Stimulated activated CD8-positive, alpha-beta memory T cell treated with anti-CD3 and anti-CD28 coated beads, Interleukin-12 subunit alpha, Interleukin-12 subunit beta, amount 100 ng/mL, for 4 hours (primary cell): ENCODE data around the gene KANK4.

ENCODE experiments used
- DNase-seq: peaks from one replicate; pipeline ENCODE4 v3.0.0-alpha.2; 2020; ENCODE audit warnings: low read depth

KANK4 gene

DNA sequence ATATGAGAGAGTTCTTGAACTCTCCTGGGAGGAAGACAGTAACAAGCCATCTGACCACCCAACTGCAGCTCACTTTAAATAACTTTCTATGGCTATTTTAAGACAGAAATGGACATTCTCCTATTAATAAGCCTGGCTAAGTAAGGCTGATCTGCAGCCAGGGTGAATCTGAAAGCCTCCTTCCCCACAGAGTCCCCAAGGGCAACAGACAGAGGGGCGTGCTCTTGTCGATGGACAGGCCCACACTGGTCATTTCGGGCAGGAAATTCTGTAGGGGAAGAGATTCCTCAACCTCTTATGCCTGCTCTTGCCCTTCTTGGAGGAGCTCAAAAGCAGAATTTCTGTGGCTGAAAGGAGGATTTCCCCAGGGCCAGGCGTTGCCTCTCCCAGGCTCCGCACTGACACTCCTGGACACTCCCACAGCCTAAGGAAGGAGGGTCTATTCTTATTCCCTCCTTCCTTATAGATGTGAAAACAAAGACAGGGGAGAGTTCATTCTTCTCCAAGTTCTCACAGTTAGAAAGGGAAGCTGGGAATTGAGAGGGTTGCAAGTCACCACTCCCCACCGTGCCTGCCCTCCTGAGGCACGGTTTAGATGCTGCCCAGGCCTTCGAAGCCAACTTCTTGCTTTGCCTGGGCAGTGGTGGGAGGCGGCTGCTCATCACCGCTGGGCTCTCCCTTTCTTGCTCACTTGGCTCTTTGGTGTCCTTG is 17.9 kb upstream of the KANK4 start:
- no peak for DNase-seq

DNA sequence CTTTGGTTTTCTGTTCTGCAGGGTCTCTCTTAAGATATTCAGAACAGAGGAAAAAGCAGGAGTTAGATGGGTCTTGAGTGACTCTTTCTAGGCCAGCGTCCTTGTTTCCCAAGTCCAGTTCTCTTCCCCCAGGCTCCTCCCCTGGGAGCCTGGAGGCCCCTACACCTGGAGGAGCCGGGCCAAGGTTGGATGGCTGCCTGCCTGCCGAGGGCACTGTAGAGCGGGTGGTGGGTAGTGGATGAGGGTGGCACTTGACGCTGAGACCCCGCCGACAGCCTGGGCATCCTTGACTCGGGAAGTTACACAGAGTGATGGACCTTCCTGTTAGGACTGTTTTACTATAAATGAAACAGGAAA is 17.4 kb upstream of the KANK4 start:
- no peak for DNase-seq

DNA sequence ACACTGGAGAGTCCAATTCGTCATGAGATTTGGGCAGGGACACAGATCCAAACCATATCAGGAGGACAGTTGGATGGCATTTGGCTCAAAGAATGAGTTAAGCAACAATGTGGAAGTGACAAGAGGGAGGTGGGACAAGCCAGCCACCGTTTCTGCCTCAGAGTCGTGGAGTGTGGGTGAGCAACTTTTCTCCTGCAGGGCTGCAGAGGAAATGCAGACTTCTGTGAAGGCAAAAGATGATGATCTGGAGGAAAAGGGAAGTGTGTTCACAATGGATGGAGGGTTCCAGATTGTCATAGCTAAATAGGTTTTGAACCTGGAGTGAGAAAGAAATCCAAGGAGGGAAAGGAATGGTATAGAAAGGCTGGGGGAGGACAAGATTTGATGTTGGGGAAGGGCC is 16.4 kb upstream of the KANK4 start:
- no peak for DNase-seq

DNA sequence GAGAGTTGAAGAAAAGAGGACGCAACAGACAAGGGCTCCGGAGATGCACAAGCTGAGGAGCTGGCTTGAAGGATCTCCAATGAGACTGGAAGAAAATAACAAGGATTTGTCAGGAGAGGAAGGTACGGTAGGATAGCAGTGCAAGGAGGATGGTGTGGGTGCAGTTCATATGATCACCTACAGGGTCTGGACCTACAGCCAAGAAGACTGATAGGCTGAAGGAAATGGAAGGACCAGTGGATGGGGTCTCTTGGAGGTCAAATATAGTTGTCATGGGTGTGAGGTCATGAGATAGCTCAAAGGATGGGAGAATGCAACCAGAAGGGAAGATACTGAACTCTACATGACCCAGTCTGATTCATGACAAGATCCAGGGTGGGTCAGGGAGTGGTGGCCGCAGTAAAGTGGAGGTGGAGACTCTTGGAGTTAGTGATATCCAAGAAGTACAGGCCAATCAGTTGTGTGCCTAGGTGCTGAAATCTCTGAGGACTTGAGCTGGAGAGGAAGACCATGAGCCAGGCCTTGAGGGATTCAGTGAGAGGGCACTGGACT is 15.3 kb upstream of the KANK4 start:
- DNase-seq = no peak

DNA sequence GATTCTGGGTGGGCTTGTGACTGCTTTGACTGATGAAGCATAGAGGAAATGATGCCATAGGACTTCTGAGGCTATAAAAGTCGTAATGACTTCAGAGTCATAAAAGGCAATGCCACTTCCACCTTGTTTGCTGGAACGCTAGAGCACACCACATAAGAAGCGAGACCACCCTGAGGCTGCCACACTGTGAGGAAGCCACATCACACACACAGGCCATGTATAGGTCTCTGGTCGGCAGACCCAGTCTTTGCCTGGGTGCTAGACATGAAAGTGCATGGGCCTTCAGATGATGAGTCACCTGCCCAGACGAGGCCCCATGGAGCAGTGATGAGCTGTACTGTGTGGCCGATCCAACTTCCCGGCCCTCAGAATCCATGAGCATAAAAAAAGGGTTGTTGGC is 14.2 kb upstream of the KANK4 start:
- no peak for DNase-seq

DNA sequence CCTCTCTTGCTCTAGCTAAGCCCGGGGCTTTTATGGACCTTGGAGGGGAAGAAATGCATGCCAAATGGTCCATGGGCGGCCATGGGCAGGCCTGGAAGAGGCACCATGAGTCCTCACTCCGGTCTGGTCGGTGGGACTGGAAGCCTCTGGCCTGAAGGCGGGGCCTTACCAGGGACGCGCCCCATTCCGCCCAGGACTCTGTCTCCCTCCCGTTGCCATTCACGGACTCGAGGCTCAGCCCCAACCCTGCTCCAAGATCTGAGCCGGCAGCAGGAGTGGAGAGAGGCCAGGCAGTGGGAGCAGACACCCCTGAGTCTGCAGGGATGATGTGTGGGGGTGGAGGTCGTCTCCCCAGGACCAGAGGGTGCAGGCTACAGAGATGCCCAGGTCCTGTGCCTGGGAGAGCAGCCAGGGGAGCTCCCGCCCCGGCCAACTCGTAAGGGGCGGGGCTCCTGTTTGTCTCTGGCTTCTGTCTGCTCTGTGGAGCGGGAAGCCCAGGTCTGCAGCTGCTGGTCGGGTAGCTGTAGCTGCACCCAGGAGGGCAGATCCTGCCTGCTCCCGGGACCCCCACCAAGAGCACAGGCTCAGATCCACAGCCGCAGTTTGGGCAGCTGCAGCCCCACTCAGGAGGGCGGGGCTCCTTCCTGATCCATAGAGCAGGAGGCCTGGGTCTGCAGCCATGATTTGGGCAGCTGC is 8.3 kb upstream of the KANK4 start:
- no peak for DNase-seq

DNA sequence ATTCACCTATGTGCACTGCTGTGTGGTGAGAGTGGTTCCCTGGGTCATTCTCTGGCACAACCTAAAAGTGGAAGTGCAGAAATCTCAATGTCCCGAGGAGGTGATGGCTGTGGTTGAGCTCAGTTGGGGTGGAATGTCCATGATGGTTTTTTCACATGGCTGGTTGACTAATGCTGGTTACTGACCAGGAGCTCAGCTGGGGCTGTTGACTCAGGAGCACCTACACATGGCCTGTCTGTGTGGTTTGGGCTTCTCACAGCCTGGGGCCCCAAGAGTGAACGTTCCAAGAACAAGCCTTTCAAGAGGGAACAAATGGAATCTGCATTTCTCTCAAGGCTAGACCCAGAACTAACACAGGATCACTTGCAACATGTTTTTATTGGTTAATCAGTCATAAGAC is 6.4 kb upstream of the KANK4 start:
- DNase-seq = no peak

DNA sequence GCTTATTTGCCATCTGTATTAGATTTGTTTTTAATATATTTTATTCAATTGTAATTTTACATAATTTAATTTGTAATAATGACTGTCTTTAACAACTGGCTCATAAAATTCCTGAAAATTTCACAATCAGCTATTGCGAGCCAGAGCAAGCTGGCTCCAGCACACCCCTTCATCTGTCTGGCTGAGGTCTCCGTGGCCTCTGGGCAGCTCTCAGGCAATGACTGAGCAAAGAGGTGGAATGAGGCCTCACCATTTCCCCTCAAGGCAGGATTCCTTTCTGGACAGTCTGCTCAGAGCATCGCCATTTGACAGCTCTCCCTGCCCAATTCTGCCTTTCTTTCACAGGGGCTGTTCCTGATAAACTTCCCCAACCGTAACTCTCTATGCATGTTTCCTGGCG is 5.8 kb upstream of the KANK4 start:
- no peak for DNase-seq

DNA sequence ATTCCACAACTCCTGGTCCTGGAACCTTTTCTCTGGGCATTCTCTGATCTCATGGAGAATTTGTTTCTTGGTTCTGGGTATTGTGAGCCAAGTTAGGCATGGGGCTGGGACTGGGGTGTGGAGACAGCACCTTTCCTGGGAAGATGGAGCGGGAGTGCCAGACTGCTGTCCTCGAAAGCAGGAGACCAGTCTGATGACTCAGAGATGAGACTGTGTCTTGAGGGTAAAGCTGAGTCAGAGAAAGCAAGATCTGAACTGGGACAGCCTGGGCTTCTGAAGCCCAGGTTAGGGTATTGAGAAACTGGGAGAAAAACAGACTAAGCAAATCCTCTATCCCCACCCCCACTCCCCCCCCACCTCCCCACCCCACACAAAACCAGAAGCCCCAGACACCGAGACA is 2.2 kb upstream of the KANK4 start:
- DNase-seq = no peak

DNA sequence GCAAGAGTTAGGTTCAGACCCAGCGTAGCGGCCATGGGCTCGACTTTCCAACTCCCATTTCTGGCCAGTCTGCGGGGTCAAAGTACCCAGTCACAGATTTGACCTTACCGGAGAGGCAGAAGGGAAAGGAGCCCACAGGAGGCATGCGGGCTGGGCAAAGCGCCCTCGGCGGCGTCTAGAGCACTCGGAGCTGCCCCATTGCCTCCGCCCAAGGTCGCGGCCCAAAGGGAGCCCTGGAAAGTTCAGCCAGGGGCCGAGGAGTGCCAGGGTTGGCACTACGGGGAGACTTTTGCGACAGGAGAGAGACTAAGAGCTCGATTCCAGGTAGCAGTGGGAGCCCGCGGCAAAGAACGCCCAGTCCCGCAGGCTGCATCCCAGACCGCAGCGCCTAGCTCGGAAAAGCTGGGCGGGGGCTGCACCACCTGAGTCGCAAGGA is 896 bp downstream of the KANK4 start:
- no peak for DNase-seq

DNA sequence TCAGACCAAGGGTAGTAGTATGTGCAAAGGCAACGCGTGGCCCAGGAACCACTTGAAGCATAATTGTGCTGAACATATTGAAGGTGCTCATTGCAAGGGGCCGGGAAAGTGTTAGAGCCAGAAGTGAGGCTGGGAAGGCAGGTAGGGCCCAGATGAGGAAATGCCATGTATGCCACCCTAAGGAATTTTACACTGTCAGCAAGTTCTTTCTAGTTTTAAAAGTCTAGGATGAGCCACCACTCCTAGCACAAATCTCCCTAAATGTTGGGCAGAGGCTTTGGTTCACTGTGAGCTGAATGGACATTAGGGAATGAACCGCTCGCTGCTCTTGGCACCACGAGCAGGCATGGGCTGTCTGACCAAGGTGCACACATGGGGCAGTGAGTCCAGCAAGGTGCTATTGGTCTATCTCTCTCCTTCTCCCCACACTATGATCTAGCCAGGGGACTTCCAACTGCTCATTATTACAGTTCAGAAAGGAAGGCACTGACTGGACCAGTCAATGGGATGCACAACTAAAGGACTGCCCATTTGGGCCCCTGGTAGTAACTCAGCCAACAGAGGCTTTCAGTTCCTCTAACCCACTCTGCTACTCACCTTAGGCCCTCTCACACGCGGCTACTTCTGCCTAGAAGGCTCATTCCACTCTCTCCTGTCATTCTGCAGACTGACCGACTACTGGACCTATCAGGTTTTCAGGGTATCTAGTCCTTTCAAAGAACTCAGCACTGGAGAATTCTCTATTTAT is 2.0 kb downstream of the KANK4 start:
- no peak for DNase-seq

DNA sequence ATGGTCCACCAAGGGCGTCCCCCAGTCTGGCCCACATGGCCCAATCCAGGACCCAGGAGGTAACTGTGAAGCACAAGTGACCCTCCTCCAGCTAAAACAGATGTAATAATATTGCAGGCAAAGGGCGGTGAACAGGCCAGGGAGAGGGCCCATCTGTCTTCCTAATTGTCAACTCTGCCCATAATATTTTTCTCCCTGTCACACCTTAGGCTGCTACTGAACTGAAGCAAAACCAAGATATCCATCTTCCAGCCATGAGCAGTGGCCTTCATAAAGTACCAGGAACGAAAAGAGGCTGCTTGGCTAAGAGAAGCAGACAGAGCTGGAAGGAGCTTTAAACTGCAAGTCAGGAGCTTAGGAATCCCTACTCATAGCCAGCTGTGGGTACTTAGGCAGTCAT is 3.1 kb downstream of the KANK4 start:
- DNase-seq = no peak

DNA sequence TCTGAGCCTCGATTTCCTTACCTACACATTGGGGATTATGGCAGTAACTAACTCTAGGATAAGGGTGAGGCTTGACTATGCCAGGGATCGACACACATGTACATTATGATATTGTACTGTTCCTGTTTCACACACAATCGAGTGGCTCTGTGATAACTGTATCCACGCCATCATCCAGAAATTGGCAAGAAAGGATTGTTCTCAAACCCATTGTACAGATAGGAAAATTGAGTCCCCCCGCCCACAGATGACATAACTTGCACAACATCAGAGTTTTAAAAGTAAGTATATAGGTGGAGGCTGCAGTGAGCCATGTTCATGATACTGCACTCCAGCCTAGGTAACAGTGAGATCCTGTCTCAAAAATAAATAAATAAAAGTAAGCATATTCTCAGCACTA is 3.8 kb downstream of the KANK4 start:
- DNase-seq = no peak

DNA sequence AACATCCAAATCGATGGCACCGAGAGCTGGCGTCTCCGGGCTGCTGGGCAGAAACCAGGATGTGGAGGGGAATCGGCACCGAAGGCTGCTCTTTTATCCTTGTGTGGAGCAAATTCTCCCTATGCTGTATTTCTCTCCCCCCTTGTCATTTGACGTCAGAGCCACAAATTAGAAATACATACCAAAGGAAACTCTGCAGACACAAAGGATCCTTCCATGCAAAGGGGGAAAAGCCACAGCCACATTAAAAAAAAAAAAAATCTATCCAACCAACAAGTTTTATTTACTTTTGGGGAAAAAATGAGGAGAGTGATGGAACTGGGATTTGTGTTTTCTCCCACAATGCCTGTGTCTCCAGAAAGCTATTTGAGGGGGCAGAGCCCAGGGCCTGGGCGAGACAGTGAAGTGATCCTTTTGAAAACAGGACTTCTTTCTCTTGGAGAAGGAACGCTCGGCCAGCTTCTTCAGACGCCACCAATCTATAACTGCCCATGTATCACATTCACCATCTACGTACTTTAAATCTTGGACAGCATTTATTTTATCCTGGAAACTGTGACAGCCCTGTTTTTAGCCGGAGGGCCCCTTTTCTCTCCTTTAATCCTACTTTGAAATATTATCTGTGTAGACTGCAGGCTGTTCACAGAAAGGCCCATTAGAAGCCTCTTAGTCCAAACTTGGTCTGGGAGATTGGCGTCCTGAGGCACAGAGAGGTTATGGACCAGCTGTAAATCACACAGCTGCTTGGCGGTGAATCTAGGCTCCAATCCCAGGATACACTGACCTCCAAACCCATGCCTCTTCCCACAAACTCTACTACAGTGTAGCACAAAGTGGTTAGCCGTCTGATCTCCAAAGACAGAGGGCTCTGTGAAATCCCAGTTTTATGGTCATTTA is 4.5 kb downstream of the KANK4 start:
- DNase-seq = no peak

DNA sequence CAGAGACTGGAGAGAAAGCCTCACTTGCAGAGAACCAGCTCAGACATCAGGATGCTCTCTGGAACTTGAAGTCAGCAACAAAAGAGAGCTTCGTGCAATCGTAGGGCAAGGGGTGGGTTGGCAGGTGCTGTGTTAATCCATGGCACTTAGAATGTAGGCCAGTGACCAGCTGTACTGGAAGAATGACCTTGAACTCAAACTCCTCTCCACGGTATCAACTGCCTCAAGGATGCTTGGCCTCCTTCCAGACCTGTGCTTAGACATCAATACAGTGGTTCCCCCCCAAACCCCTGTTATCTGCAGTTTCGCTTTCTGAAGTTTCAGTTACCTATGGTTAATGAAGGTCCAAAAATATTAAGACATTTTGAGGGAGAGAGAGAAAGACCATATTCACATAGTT is 6.5 kb downstream of the KANK4 start:
- DNase-seq = no peak

DNA sequence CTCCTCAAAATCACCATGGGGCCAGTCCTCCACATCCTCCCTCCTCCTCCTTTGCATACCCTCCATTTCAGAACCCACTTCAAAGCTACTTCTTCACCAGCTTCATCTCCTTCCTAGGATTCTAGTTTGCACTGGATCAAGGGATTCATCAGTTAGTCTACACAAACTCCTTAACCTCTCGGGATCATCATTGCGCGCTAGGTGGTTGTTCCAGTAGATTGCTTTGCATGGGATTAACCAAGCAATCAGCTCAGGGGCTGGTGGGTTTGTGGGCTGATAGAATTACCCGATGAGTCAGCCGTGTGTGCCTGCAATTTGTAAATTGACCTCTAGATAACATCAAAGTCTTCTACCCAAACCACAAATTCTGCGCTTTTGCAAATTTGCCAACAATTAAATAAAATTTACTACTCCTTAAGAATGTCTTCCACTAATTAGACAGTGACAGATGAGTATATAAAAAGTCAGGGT is 7.7 kb downstream of the KANK4 start:
- DNase-seq = no peak

DNA sequence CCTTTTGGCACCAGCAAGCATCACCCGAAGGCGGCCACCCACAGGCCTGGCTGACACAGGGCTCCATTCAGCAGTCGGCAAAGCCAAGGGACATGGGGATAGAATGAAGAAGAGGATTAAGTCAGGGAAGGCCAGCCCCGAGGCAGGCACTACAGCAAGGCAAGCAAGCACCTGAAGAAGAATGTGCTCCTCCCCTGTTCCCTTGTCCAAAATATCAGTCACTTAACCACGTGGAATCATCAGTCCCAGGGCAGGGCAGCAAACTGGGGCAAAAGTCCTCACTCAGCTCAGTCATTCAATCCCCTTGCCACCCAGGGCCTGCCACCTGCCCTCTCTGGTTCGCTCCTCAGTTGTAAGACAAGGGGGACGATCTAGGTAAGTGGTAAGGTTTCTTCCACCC is 9.3 kb downstream of the KANK4 start:
- no peak for DNase-seq

DNA sequence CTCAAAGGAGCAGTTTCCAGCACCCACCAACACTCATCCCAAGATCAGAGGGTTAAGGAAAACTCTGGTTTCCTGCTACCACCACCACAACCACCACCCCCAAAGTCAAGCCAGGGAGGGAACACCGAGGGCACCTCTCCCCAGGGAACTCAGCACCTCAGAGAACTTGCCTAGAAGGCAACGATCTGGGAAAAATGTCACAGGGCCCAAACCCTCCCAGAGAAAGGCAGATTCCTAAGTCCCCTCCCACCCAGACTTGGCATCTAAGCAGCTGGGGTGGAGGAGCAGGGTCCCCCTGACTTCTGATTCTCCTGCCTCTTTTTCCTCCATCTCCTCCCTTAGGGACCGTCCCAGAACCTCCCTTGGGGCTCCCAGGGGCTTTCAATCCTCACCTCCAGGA is 10.6 kb downstream of the KANK4 start:
- DNase-seq = no peak

DNA sequence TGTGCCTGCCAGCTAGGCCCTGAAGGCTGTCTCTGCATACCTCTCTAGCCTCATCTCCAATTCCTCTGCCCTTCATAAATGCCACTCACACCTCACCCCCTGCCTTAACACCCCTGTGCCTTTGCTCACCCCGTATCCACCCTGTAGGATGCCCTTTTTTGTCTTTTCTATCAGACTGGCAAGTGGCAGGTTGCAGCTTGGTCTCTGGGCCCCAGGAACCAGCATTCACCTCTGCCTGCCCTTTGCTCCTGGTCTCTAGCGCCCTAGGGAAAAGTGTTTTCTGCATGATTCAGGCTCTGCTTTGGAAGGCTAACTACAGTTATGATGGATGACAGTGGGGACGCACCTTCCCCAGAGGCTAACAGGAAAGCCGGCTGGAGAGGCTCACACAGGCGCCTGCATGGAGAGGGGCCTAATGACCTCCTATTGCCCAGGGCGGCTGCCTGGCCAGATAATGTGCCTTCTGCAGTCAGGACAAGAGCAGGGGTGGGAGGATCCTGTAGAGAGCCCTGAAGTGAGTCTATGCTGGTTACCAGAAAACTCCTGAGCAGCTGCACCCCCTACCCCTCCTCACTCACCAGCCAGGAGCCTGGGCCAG is 11.2 kb downstream of the KANK4 start:
- no peak for DNase-seq

DNA sequence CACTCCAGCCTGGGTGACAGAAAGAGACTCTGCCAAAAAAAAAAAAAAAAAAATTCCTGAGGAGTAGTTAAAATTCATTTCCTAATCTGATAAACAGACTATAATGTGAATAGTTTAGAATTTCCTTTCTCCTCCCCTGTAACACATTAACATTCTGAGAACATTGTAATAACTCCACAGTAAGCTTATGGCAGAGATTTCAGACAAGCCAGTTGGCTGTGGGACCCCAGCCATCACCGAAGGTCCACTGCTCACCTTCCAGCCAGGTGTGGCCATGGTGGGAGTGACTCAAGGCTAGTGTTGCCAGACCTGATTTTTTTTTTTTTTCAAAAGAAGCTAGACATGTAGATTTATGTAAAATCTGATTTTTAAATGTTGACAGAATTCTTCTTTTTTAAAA is 11.8 kb downstream of the KANK4 start:
- no peak for DNase-seq

DNA sequence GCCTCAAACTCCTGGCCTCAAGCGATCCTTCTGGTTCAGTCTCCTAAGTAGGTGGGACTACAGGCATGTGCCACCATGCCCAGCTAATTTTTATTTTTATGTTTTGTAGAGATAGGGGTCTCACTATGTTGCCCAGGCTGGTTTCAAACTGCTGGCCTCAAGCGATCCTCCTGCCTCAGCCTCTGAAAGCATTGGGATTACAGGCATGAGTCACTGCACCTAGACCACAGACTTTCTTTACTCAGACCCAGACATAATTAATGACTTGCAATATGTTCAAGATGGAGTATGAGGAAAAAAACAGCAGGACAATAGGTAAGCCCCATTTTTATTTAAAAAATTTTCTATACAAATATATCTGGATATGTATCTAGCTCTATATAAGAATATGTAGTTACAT is 13.2 kb downstream of the KANK4 start:
- DNase-seq = no peak

DNA sequence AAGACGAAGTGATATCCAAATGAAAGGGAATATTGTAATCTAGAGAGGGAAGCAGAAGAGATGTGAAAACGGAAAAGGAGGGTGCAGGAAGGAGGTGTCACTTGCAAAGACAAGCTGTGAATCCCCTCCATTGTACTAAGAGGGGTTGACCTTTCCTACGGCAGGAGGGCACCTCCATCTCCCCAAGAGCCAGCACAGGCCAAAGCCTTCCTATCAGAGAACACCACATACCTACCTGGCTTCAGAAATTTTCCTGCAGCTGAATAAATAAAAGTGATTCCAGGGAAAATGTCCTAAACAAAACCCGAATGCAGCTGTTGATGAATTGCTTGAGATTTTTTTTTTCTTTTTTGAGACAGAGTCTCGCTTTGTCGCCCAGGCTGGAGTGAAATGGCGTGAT is 14.3 kb downstream of the KANK4 start:
- DNase-seq = no peak
